HK-2 (cell line): ENCODE measurements around the gene PDRG1.
"Not testable (repeated sequence)": the region's sequence is repeated elsewhere in the genome, so short reads cannot be mapped to it uniquely, and the experiment has no call there.

Source experiments
- DNase-seq: peaks from one replicate; pipeline ENCODE4 v3.0.0-alpha.2; 2018; ENCODE audit not compliant: unreplicated experiment

The PDRG1 gene

GRCh38 chr20:31966991-31967655 is 15.3 kb upstream of the PDRG1 start:
- DNase-seq: no peak

- DNase-seq: no peak
These were observed 12.0 kb upstream of the PDRG1 start for GRCh38 chr20:31963889-31964288.

GRCh38 chr20:31962761-31963160 is 10.9 kb upstream of the PDRG1 start:
- DNase-seq: no peak

- no peak for DNase-seq
These were observed 5.0 kb upstream of the PDRG1 start for GRCh38 chr20:31956556-31957526.

GRCh38 chr20:31954500-31954899 is 2.7 kb upstream of the PDRG1 start:
- DNase-seq: no peak

GRCh38 chr20:31953556-31954148 is 1.8 kb upstream of the PDRG1 start:
- DNase-seq: no peak

- DNase-seq: no peak
These were observed 680 bp downstream of the PDRG1 start for GRCh38 chr20:31951203-31951529.

- no peak for DNase-seq
These were observed 1.8 kb downstream of the PDRG1 start for GRCh38 chr20:31949877-31950646.

- no peak for DNase-seq
These were observed 3.8 kb downstream of the PDRG1 start for GRCh38 chr20:31948008-31948407.

GRCh38 chr20:31945785-31946184 is 6.1 kb downstream of the PDRG1 start:
- no peak for DNase-seq

GRCh38 chr20:31945319-31945718 is 6.5 kb downstream of the PDRG1 start:
- no peak for DNase-seq

- no peak for DNase-seq
These were observed 8.8 kb downstream of the PDRG1 start for GRCh38 chr20:31943052-31943471.

GRCh38 chr20:31939661-31940060 is 12.2 kb downstream of the PDRG1 start:
- DNase-seq: no peak

GRCh38 chr20:31937820-31938219 is 14.0 kb downstream of the PDRG1 start:
- DNase-seq: no peak

GRCh38 chr20:31936420-31936819 is 15.4 kb downstream of the PDRG1 start:
- no peak for DNase-seq

- DNase-seq: no peak
These were observed 16.7 kb downstream of the PDRG1 start for GRCh38 chr20:31934968-31935764.

- DNase-seq: no peak
These were observed 17.4 kb downstream of the PDRG1 start for GRCh38 chr20:31934491-31934890.

GRCh38 chr20:31933698-31934097 is 18.1 kb downstream of the PDRG1 start:
- DNase-seq: no peak

GRCh38 chr20:31930779-31931178 is 21.1 kb downstream of the PDRG1 start:
- no peak for DNase-seq

GRCh38 chr20:31929631-31930030 is 22.2 kb downstream of the PDRG1 start:
- not testable (repeated sequence) for DNase-seq

- no peak for DNase-seq
These were observed 24.2 kb downstream of the PDRG1 start for GRCh38 chr20:31927627-31928159.
